HG03025 (cell line): ENCODE results near the gene TBX10.
"Not testable (repeated sequence)": the region's sequence is repeated elsewhere in the genome, so short reads cannot be mapped to it uniquely, and the experiment has no call there.

Experiments used
- ATAC-seq: cut with Tn5 transposase; IDR thresholded peaks from one replicate; pipeline ENCODE4 v1.9.1; 2021; ENCODE audit warnings: mild to moderate bottlenecking, moderate library complexity; ENCODE audit not compliant: unreplicated experiment, low FRiP score

TBX10 gene

DNA sequence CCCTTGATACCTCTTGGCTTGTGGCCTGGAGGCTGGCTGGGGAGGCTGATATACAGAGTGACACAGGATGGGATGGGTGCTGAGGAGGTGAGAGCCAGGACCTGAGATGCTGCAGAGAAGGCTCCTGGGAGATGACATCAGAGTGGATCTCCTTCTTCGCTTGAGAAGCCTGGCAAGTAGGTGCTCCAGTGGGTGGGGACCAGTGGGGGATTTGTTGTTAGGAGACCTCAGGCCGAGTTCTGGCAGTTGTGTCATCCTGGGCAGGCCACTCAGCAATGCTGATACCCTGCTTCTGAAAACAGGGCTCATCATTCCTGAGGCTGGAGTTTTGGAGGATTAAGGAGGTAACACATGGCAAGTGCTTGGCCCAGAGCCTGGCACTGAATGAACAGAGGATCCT lies 34.7 kb downstream of the TBX10 start:
- no peak for ATAC-seq

DNA sequence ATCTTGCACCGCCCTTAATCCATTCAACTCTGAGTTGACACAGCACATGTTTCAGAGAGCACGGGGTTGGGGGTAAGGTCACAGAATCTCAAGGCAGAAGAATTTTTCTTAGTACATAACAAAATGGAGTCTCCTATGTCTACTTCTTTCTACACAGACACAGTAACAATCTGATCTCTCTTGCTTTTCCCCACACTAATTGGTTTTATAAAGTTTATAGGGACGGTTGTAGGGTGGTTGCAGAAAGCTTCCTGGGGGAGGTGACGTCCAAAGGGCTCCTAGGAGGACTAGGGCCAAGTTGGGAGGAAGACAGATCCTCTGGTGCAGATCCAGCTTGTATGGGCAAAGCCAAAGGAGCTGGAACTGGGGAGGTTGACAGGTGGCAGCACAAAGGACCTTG lies 35.4 kb downstream of the TBX10 start:
- ATAC-seq = not testable (repeated sequence)

- ATAC-seq = no peak
These were observed 38.5 kb downstream of the TBX10 start for GRCh38 chr11:67601098-67601497.

DNA sequence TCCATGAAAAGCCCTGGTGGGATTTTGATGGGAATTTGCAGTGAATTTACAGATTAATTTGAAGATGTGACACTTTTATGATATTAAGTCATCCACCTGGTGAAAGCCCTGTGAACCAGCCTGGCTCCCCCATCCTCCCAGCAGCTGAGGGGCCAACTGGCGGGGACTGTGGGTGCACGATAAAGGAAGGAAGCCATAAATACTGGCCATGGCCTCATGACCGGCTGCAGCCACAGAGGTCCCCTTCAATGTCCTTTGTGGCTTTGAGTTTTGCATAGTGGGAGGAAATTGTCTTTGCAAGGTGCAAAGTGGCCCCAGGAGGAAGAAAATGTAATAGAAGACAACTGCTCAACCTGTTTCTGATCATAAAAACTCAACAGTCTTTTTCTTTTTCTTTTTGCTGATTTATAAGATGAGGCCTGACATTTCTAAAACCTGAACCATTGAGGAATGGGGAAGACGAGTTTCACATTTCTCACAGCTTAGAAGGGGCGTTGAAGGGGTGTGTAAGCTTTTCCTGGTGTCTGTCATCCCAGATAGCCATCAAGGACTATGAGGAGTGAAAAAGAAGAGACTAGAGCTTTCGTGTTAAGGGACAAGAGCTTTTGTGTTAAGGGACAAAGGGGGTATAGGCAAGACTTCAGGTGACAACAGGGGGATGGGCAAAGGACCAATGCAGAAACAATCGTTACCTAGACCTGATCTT lies 39.1 kb downstream of the TBX10 start:
- no peak for ATAC-seq

- no peak for ATAC-seq
These were observed 40.4 kb downstream of the TBX10 start for GRCh38 chr11:67599149-67599548.

- not testable (repeated sequence) for ATAC-seq
These were observed 41.6 kb downstream of the TBX10 start for GRCh38 chr11:67597963-67598362.

DNA sequence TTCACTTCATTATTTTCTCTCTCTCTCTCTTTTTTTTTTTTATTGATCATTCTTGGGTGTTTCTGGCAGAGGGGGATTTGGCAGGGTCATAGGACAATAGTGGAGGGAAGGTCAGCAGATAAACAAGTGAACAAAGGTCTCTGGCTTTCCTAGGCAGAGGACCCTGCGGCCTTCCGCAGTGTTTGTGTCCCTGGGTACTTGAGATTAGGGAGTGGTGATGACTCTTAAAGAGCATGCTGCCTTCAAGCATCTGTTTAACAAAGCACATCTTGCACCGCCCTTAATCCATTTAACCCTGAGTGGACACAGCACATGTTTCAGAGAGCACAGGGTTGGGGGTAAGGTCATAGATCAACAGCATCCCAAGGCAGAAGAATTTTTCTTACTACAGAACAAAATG lies 42.1 kb downstream of the TBX10 start:
- not testable (repeated sequence) for ATAC-seq

DNA sequence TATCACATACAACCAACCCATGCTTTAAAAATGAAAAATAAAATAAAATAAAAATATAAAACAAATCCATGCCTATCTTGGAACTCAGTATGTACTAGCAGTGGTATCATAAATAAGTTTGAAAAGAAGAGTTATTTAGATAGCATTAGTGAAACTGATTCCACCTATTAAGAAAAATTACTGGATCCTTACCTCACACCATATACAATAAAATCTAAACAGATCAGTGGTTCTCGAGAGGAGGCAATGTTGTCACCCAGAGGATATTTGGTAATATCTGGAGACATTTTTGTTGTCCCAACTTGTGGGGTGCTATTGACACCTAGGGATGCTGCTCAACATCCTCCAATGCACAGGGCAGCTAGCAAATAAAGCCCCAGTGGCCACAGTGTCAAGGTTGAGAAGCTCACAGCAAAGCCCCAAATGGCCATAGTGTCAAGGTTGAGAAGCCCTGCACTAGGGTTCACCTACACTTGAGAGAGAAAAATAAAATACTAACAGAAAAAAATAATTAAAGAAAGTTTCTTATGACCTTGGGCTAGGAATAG lies 42.7 kb downstream of the TBX10 start:
- no peak for ATAC-seq

- no peak for ATAC-seq
These were observed 45.1 kb downstream of the TBX10 start for GRCh38 chr11:67594480-67594879.

DNA sequence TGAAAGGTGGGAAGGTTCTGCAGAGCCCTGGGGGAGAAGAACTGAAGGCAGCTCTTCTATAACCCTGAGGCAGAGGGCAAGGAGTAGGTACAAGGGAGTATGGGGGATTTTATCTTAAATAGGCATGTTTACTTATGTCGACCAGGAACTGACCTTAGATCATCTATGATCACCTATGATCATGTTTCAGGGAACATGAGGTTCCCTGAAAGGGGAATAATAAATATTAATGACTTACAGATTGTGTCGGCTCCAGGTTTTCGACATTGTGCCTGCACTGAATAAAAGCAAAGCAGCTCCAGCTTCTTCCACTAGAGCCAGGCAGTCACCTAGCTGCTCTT lies 46.0 kb downstream of the TBX10 start:
- ATAC-seq = no peak

GRCh38 chr11:67592880-67593564 lies 46.5 kb downstream of the TBX10 start:
- ATAC-seq = no peak

DNA sequence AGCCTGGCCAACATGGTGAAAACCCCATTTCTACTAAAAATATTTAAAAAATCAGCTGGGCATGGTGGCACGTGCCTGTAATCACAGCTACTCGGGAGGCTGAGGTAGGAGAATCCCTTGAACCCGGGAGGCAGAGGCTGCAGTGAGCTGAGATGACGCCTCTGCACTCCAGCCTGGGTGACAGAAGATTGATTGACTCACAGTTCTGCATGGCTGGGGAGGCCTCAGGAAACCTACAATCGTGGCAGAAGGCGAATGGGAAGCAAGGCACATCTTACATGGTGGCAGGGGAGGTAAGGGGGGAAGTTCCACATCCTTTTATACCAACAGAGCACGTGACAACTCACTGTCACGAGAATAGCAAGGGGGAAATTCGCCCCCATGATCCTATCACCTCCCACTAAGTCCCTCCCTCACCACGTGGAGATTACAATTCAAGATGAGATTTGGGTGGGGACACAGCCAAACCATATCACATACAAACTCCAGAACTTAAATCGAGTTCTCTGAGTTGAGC lies 50.6 kb downstream of the TBX10 start:
- ATAC-seq = not testable (repeated sequence)

- no peak for ATAC-seq
These were observed 51.4 kb downstream of the TBX10 start for GRCh38 chr11:67588136-67588503.

- ATAC-seq = no peak
These were observed 52.9 kb downstream of the TBX10 start for GRCh38 chr11:67586568-67587250.

DNA sequence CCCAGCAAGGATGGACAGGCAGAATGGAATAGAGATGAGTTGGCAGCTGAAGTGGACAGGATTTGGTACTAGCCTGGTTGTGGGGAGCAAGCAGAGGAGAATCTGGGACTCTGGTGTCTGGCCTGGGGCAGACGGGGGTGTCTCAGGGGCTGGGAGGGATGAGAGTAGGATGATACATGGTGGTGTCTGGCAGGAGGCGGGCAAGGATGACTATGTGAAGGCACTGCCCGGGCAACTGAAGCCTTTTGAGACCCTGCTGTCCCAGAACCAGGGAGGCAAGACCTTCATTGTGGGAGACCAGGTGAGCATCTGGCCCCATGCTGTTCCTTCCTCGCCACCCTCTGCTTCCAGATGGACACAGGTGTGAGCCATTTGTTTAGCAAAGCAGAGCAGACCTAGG lies 53.7 kb downstream of the TBX10 start:
- no peak for ATAC-seq

- ATAC-seq = no peak
These were observed 54.4 kb downstream of the TBX10 start for GRCh38 chr11:67584881-67585873.

DNA sequence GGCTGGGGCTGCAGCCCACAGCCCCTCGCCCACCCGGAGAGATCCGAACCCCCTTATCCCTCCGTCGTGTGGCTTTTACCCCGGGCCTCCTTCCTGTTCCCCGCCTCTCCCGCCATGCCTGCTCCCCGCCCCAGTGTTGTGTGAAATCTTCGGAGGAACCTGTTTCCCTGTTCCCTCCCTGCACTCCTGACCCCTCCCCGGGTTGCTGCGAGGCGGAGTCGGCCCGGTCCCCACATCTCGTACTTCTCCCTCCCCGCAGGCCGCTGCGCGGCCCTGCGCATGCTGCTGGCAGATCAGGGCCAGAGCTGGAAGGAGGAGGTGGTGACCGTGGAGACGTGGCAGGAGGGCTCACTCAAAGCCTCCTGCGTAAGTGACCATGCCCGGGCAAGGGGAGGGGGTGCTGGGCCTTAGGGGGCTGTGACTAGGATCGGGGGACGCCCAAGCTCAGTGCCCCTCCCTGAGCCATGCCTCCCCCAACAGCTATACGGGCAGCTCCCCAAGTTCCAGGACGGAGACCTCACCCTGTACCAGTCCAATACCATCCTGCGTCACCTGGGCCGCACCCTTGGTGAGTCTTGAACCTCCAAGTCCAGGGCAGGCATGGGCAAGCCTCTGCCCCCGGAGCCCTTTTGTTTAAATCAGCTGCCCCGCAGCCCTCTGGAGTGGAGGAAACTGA lies 55.2 kb downstream of the TBX10 start:
- no peak for ATAC-seq

- peak; percentile 44 for ATAC-seq
These were observed 56.0 kb downstream of the TBX10 start, which contains the start of gene GSTP1 for GRCh38 chr11:67583247-67584204. TSS of gene GSTP1 (plus strand) at chr11:67583812. CDS start at chr11:67583844, 32 bp downstream.
